H1 (cell line): ENCODE results near the gene AFF1. TPM values are rescaled to one million over a fixed set of nuclear protein-coding genes. Genes with fewer than 3 reads are reported as not detected.

Experiments used
- CTCF ChIA-PET: fragments of 300-600 bp; sonication (Branson Sonifier 250); formaldehyde crosslinking; loops from one replicate; lab custom pipeline; 2021; ENCODE audit not compliant: partially characterized antibody; lab: Charles Lee
- POLR2A ChIA-PET: fragments of 300-600 bp; sonication (Branson Sonifier 250); formaldehyde crosslinking; loops from one replicate; lab custom pipeline; 2021; ENCODE audit warnings: inconsistent platforms; ENCODE audit not compliant: partially characterized antibody; lab: Charles Lee
- DNase-seq, 2 experiments: peaks; one replicate each; pipeline versions ENCODE4 v3.0.0 to v3.0.0-alpha.2; 2010 to 2022; ENCODE audit warnings: low spot score in 2 of 2, low read depth in 1 of 2, mixed read lengths in 1 of 2
- FAIRE-seq: peaks from 2 replicates; lab custom pipeline; 2011; peaks lifted over from hg19 to GRCh38; lab: Jason Lieb, UNC
- H2AFZ ChIP-seq: 2 replicates; pipeline ENCODE4 v1.8.1; 2012; ENCODE audit warnings: low read length, inconsistent platforms
- H2AK5ac ChIP-seq: 2 replicates; pipeline ENCODE4 v1.6.1; 2013; ENCODE audit warnings: low read depth, low read length
- H2BK120ac ChIP-seq: replicated peaks from 2 replicates; pipeline ENCODE3; 2013; ENCODE audit warnings: low read depth, low read length, inconsistent platforms
- H2BK12ac ChIP-seq: 2 replicates; pipeline ENCODE4 v1.6.1; 2013; ENCODE audit warnings: low read depth, low read length
- H2BK15ac ChIP-seq: 2 replicates; pipeline ENCODE4 v1.6.1; 2013; ENCODE audit warnings: low read length
- H2BK20ac ChIP-seq: 2 replicates; pipeline ENCODE4 v1.6.1; 2013; ENCODE audit warnings: low read length
- H2BK5ac ChIP-seq: 2 replicates; pipeline ENCODE4 v1.6.1; 2013; ENCODE audit warnings: low read depth, low read length
- H3K14ac ChIP-seq: 2 replicates; pipeline ENCODE4 v1.6.1; 2013; ENCODE audit warnings: inconsistent platforms; ENCODE audit not compliant: insufficient read length
- H3K18ac ChIP-seq: 2 replicates; pipeline ENCODE4 v1.6.1; 2013; ENCODE audit warnings: low read length; ENCODE audit errors: extremely low read depth
- H3K23ac ChIP-seq: 2 replicates; pipeline ENCODE4 v1.6.1; 2013; ENCODE audit warnings: inconsistent platforms; ENCODE audit not compliant: insufficient read length
- H3K23me2 ChIP-seq: 2 replicates; pipeline ENCODE4 v1.6.1; 2013; ENCODE audit warnings: low read depth, low read length
- H3K27ac ChIP-seq: 2 replicates; pipeline ENCODE4 v1.6.1; 2011; ENCODE audit warnings: low read depth, low read length, inconsistent platforms
- H3K27me3 ChIP-seq, 4 experiments: replicated peaks in 1 of 4; 1 replicate in 1 of 4; 2 replicates in 3 of 4; pipeline versions ENCODE4 v1.6.1 to v1.8.1; 2011 to 2013; ENCODE audit warnings: low read length in 3 of 4, mild to moderate bottlenecking in 3 of 4, inconsistent platforms in 2 of 4, mixed read lengths in 2 of 4, moderate library complexity in 1 of 4; ENCODE audit not compliant: control insufficient read depth in 3 of 4, insufficient read depth in 3 of 4; ENCODE audit errors: extremely low read depth in 1 of 4
- H3K36me3 ChIP-seq, 4 experiments: 2 replicates each; pipeline versions ENCODE4 v1.6.1 to v1.8.1; 2011 to 2013; ENCODE audit warnings: mild to moderate bottlenecking in 4 of 4, low read length in 3 of 4, moderate library complexity in 2 of 4, control low read depth in 1 of 4, inconsistent platforms in 1 of 4; ENCODE audit not compliant: insufficient read depth in 4 of 4, control insufficient read depth in 2 of 4
- H3K4ac ChIP-seq: replicated peaks from 2 replicates; pipeline ENCODE3; 2013; ENCODE audit warnings: low read length, low read depth, mixed read lengths, inconsistent platforms; ENCODE audit not compliant: insufficient read length
- H3K4me1 ChIP-seq, 4 experiments: replicated peaks in 1 of 4; 1 replicate in 1 of 4; 2 replicates in 3 of 4; pipeline versions ENCODE4 v1.6.1 to v1.8.1; 2011 to 2013; ENCODE audit warnings: low read length in 3 of 4, inconsistent platforms in 2 of 4, mixed read lengths in 1 of 4; ENCODE audit not compliant: insufficient read depth in 4 of 4, control insufficient read depth in 3 of 4
- H3K4me2 ChIP-seq, 2 experiments: 2 replicates each; pipeline versions ENCODE4 v1.6.1 to v1.8.1; 2011 to 2013; ENCODE audit warnings: low read depth in 2 of 2, low read length in 2 of 2, control low read depth in 1 of 2, inconsistent platforms in 1 of 2, mild to moderate bottlenecking in 1 of 2; ENCODE audit not compliant: insufficient read depth in 1 of 2
- H3K4me3 ChIP-seq, 4 experiments: fragments of 200-600, 300-600 bp in 1 of 4; sonication (generic), shearing (Covaris generic), sonication (Bioruptor Twin) in 1 of 4; 2 replicates each; pipeline versions ENCODE4 v1.5.1 to v1.8.1; 2011 to 2016; ENCODE audit warnings: low read length in 4 of 4, low read depth in 3 of 4, control low read depth in 2 of 4, inconsistent platforms in 2 of 4, mild to moderate bottlenecking in 2 of 4, mixed read lengths in 1 of 4, moderate library complexity in 1 of 4; ENCODE audit not compliant: insufficient read depth in 2 of 4; ENCODE audit errors: extremely low read depth in 1 of 4
- H3K56ac ChIP-seq: replicated peaks from 2 replicates; pipeline ENCODE3; 2013; ENCODE audit warnings: low read depth, mild to moderate bottlenecking, mixed read lengths, low read length, inconsistent platforms; ENCODE audit not compliant: insufficient read length
- H3K79me1 ChIP-seq: 2 replicates; pipeline ENCODE4 v1.6.1; 2013; ENCODE audit warnings: low read depth, low read length, control low read depth
- H3K79me2 ChIP-seq, 2 experiments: 2 replicates each; pipeline versions ENCODE4 v1.6.1 to v1.8.1; 2012 to 2013; ENCODE audit warnings: low read length in 2 of 2, mild to moderate bottlenecking in 2 of 2, inconsistent platforms in 1 of 2; ENCODE audit not compliant: insufficient read depth in 2 of 2, control insufficient read depth in 1 of 2
- H3K9ac ChIP-seq, 4 experiments: replicated peaks in 1 of 4; 1 replicate in 1 of 4; 2 replicates in 3 of 4; pipeline versions ENCODE4 v1.6.1 to v1.8.1; 2011 to 2013; ENCODE audit warnings: low read depth in 3 of 4, low read length in 3 of 4, control low read depth in 2 of 4, mild to moderate bottlenecking in 2 of 4, moderate library complexity in 2 of 4, inconsistent platforms in 1 of 4; ENCODE audit errors: extremely low read depth in 1 of 4
- H3K9me3 ChIP-seq, 2 experiments: 2 replicates each; pipeline versions ENCODE4 v1.6.1 to v1.8.1; 2012 to 2013; ENCODE audit warnings: mild to moderate bottlenecking in 2 of 2, moderate library complexity in 2 of 2, control low read depth in 1 of 2, inconsistent platforms in 1 of 2, low read depth in 1 of 2, low read length in 1 of 2, mixed read lengths in 1 of 2; ENCODE audit not compliant: insufficient read depth in 2 of 2
- H4K20me1 ChIP-seq, 2 experiments: replicated peaks in 1 of 2; 2 replicates each; pipeline versions ENCODE3 to v1.8.1; 2011 to 2013; ENCODE audit warnings: inconsistent platforms in 2 of 2, low read length in 2 of 2, mild to moderate bottlenecking in 1 of 2; ENCODE audit not compliant: insufficient read depth in 2 of 2, control insufficient read depth in 1 of 2
- H4K5ac ChIP-seq: 2 replicates; pipeline ENCODE4 v1.6.1; 2013; ENCODE audit warnings: low read length, low read depth, mixed read lengths, inconsistent platforms; ENCODE audit not compliant: insufficient read length
- H4K8ac ChIP-seq: 2 replicates; pipeline ENCODE4 v1.8.0; 2013; ENCODE audit warnings: mild to moderate bottlenecking, moderate library complexity, low read length, inconsistent platforms; ENCODE audit not compliant: insufficient read depth; ENCODE audit errors: extremely low read depth
- H4K91ac ChIP-seq: replicated peaks from 2 replicates; pipeline ENCODE3; 2013; ENCODE audit warnings: low read length, mixed read lengths, inconsistent platforms; ENCODE audit not compliant: insufficient read length
- ATF2 ChIP-seq: IDR thresholded peaks from 2 replicates; pipeline ENCODE4 v1.6.1; 2012; ENCODE audit warnings: low read length, inconsistent platforms
- SP1 ChIP-seq: IDR thresholded peaks from 2 replicates; pipeline ENCODE4 v1.6.1; 2011; ENCODE audit warnings: low read depth, low read length
- WGBS, 2 experiments: shearing (Covaris generic) in 1 of 2; methylation state at CpG; one replicate each; pipeline versions ENCODE4 v1.1.6 to v1.1.7; 2013 to 2015; ENCODE audit warnings: low lambda C conversion rate in 2 of 2, mixed read lengths in 2 of 2, inconsistent platforms in 1 of 2, low coverage in 1 of 2, missing lambda C conversion rate in 1 of 2; ENCODE audit not compliant: insufficient replicate concordance in 2 of 2, insufficient coverage in 1 of 2, insufficient read length in 1 of 2; ENCODE audit errors: extremely low coverage in 1 of 2, missing lambda C conversion rate in 1 of 2; 5-methylcytosine and 5-hydroxymethylcytosine counted together
- polyA plus RNA-seq, 7 experiments: library from polyadenylated mRNA; depleted of rRNA in 3 of 7; stranded (reverse) in 5 of 7; unstranded in 2 of 7; fragments of >200 nt in 5 of 7; fragments of 200-250 nt in 2 of 7; gene quantifications; 1 replicate in 5 of 7; 2 replicates in 1 of 7; 4 replicates in 1 of 7; pipeline versions ENCODE4 v1.2.1 to v1.2.3, GENCODE V29; 2011 to 2013; ENCODE audit warnings: missing spikeins in 2 of 7, mixed read lengths in 2 of 7
- total RNA-seq: library from RNA; stranded (reverse); fragmentation: NEBNext Ultra II Directional; extraction: Animal tissue kit (Norgen Biotek cat#: 25700); gene quantifications from 2 replicates; pipeline ENCODE4 v1.2.1, GENCODE V29; 2021

AFF1 gene
- total and polyA plus RNA-seq, 2 of the 8 experiments (the other 6 are each of a cell fraction or from before 2014, with no cell fraction given) = 14.8 to 85.5 TPM

DNA sequence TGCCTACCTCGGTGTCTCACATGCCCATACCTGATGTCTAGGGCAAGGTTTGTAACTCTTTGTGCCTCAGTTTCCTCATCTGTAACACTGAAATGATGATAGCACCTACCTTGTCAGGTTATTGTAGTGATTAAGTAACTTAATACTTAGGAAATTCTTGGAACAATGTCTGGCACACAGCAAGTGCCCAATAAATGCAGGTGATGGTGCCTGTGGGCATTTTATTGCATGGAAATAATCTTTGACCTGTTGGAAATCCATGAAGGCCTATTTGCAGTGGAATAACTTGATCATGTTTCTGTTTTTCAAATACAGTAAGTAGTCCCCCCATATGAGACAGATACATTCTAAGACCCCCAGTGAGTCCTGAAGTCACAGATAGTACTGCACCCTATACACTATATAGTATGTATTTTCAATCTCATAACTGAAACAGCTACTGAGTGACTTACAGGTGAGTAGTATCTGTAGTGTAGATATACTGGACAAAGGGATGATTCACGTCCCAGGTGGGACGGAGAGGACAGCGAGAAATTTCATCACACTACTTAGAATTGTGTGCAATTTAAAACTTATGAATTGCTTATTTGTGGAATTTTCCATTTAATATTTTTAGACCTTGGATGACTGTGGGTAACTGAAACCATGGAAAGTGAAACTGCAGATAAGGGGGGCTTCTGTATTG lies 42.1 kb downstream of the AFF1 start:
- H3K56ac ChIP-seq = no peak overlapping the region
- H2BK120ac ChIP-seq = no peak overlapping the region
- H2AK5ac ChIP-seq = no peak overlapping the region
- H3K4me1 ChIP-seq = peaks cover 3 to 12% (median 7%) of the 10 kb centered on the region in 4 experiments
- H4K20me1 ChIP-seq = peaks cover 0 to 7% of the 10 kb centered on the region in 2 experiments
- no peak overlapping the region for H3K4me3 ChIP-seq
- H3K27ac ChIP-seq = no peak overlapping the region
- no peak overlapping the region for H4K8ac ChIP-seq
- no peak overlapping the region for H2AFZ ChIP-seq
- 95% methylated on average over 4 of the region's 4 CpGs; no CpG with 5 or more reads in 1 of the 2 experiments for WGBS, 2 experiments
- H3K79me1 ChIP-seq = peaks cover 3% of the 10 kb centered on the region; the same call in 1 of the 2 replicates
- H3K23me2 ChIP-seq = no peaks in the 10 kb centered on the region
- no peaks in the 10 kb centered on the region for H3K9me3 ChIP-seq
- peaks cover 15 to 89% of the 10 kb centered on the region in 2 experiments for H3K79me2 ChIP-seq
- H2BK5ac ChIP-seq = no peak overlapping the region
- H2BK12ac ChIP-seq = no peak overlapping the region
- H2BK15ac ChIP-seq = no peak overlapping the region
- H3K18ac ChIP-seq = no peak overlapping the region
- no peak overlapping the region for H2BK20ac ChIP-seq
- H3K9ac ChIP-seq = no peak overlapping the region
- FAIRE-seq (no peak), DNase-seq (no peak)
- CTCF ChIA-PET = interaction anchor here (1.7 kb wide), 1 partner anchor 54 kb away, joined by 6 read pairs; no protein-coding TSS in a partner anchor
- H4K5ac ChIP-seq = no peak overlapping the region
- POLR2A ChIA-PET = interaction anchor here (1.1 to 1.2 kb wide), 2 partner anchors 8 to 42 kb away, joined by 4 read pairs; partner anchors contain the start of gene AFF1
- H3K36me3 ChIP-seq = peaks cover 0 to under 1% (median 0%) of the 10 kb centered on the region in 4 experiments; a peak in 1 of 8 replicates
- H3K27me3 ChIP-seq = no peaks in the 10 kb centered on the region
- no peak overlapping the region for H3K4me2 ChIP-seq
- H3K14ac ChIP-seq = no peak overlapping the region
- no peak overlapping the region for H4K91ac ChIP-seq
- no peak overlapping the region for H3K4ac ChIP-seq
- no peak overlapping the region for H3K23ac ChIP-seq
- TF ChIP-seq ATF2 (no peak), SP1 (no peak)
